HEK293T (cell line): ENCODE measurements around the gene LGR5.
"Not testable (repeated sequence)": the region's sequence is repeated elsewhere in the genome, so short reads cannot be mapped to it uniquely, and the experiment has no call there.

Source experiments
- CTCF ChIA-PET: fragments of 350-600 bp; formaldehyde crosslinking; extraction: SDS; loops from one replicate; lab custom pipeline; 2021; ENCODE audit warnings: antibody characterized with exemption, inconsistent platforms; lab: Yijun Ruan, JAX
- POLR2A ChIA-PET: fragments of 350-600 bp; formaldehyde crosslinking; extraction: SDS; loops from one replicate; lab custom pipeline; 2020; ENCODE audit warnings: antibody characterized with exemption, inconsistent platforms; lab: Yijun Ruan, JAX
- DNase-seq: peaks from one replicate; pipeline ENCODE4 v3.0.0; 2012; ENCODE audit warnings: mixed read lengths; ENCODE audit errors: extremely low spot score
- ARNT ChIP-seq: fragments of 450-650 bp; IDR thresholded peaks from 2 replicates; pipeline ENCODE4 v1.6.1; 2017; ENCODE audit warnings: mild to moderate bottlenecking
- BHLHE40 ChIP-seq: fragments of 450-650 bp; IDR thresholded peaks from 2 replicates; pipeline ENCODE4 v1.6.1; 2016; ENCODE audit warnings: mild to moderate bottlenecking, moderate library complexity, borderline replicate concordance
- CTBP1 ChIP-seq: fragments of 450-650 bp; IDR thresholded peaks from 2 replicates; pipeline ENCODE4 v1.6.1; 2016; ENCODE audit warnings: borderline replicate concordance
- ELF4 ChIP-seq: fragments of 450-650 bp; IDR thresholded peaks from 2 replicates; pipeline ENCODE4 v1.6.1; 2017; ENCODE audit warnings: antibody characterized with exemption
- FOXA1 ChIP-seq: fragments of 450-650 bp; IDR thresholded peaks from 2 replicates; pipeline ENCODE4 v1.6.1; 2016; ENCODE audit warnings: mild to moderate bottlenecking
- FOXK2 ChIP-seq: fragments of 450-650 bp; IDR thresholded peaks from 2 replicates; pipeline ENCODE4 v1.6.1; 2016; ENCODE audit warnings: mild to moderate bottlenecking
- FOXM1 ChIP-seq: fragments of 450-650 bp; IDR thresholded peaks from 2 replicates; pipeline ENCODE4 v1.6.1; 2017; ENCODE audit warnings: mild to moderate bottlenecking, borderline replicate concordance
- HDGF ChIP-seq: fragments of 450-650 bp; IDR thresholded peaks from 2 replicates; pipeline ENCODE4 v1.6.1; 2017; ENCODE audit warnings: antibody characterized with exemption, borderline replicate concordance
- L3MBTL2 ChIP-seq: fragments of 450-650 bp; conservative IDR thresholded peaks from 2 replicates; pipeline ENCODE4 v1.6.1; 2016; ENCODE audit warnings: mild to moderate bottlenecking
- LEF1 ChIP-seq: fragments of 450-650 bp; IDR thresholded peaks from 2 replicates; pipeline ENCODE4 v1.6.1; 2017; ENCODE audit warnings: mild to moderate bottlenecking, borderline replicate concordance
- NFRKB ChIP-seq: fragments of 450-650 bp; IDR thresholded peaks from 2 replicates; pipeline ENCODE4 v1.6.1; 2016; ENCODE audit warnings: mild to moderate bottlenecking, moderate library complexity
- SP1 ChIP-seq: fragments of 450-650 bp; IDR thresholded peaks from 2 replicates; pipeline ENCODE4 v1.6.1; 2017
- SUZ12 ChIP-seq: fragments of 450-650 bp; IDR thresholded peaks from 2 replicates; pipeline ENCODE4 v1.6.1; 2016; ENCODE audit warnings: mild to moderate bottlenecking
- TARDBP ChIP-seq: fragments of 450-650 bp; IDR thresholded peaks from 2 replicates; pipeline ENCODE4 v1.6.1; 2016
- ZNF384 ChIP-seq: fragments of 450-650 bp; IDR thresholded peaks from 2 replicates; pipeline ENCODE4 v1.6.1; 2016
- TF ChIP-seq, protein P1 (sequence below): fragments of 450-650 bp; IDR thresholded peaks from 2 replicates; pipeline ENCODE4 v1.6.1; 2016

The LGR5 gene

DNA sequence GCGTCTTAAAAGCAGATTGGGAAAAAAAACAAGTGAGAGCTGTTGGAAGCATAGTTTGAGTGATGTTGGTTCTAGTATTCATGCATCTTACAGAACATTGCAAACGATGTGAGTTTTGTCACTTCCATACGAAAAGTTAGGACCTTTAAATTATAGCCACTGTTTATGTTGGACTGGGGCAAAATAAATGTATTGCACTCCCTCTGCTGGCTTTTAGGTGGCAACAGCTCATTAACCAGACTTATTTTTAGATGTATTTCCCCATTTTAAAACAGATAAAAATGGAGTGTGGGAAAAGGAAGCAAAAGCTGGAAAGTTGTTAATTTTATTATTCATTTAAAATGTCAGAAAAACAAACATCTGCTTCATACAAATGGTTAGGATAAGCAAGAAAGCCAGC lies 111.9 kb downstream of the LGR5 start:
- ChIA-PET POLR2A (no interaction called here), CTCF (interaction anchor here (0.6 to 2.4 kb wide), 6 partner anchors 9 to 599 kb away, joined by 3 to 10 read pairs (median 3); no protein-coding TSS in a partner anchor)
- TF ChIP-seq SUZ12 = no peak
- no peak for TF ChIP-seq TARDBP
- TF ChIP-seq FOXA1 = no peak
- TF ChIP-seq FOXM1 = no peak
- no peak for TF ChIP-seq FOXK2
- TF ChIP-seq ZNF384 = no peak
- no peak for TF ChIP-seq HDGF
- TF ChIP-seq ARNT = no peak
- peak; percentile 14 for DNase-seq

DNA sequence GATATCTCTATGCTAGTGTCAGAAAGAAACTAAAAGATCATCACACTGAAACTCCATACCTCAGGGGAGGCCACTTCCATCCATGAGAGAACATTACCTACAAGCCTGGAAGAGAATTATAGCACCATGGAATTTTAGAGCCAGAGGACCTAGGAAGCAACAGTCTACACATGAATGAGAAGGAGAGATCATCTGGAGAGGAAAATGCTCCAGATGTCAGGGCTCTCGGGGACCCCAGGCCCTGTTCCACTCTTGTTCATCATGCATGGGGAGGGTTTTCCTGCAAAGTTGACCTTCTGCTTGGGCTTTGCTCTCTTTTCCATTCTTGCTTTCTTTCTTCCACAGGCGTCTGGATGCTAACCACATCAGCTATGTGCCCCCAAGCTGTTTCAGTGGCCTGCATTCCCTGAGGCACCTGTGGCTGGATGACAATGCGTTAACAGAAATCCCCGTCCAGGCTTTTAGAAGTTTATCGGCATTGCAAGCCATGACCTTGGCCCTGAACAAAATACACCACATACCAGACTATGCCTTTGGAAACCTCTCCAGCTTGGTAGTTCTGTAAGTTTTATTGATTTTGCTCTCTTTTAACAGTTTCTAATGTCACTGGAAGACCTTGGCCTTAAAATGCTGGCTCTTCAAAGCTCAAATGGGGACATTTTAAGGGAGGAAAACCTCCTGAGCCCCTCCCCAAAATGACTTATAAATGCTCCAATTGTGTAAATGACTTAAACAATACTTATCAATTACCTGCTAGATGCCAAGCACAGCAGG lies 113.3 kb downstream of the LGR5 start:
- ChIA-PET POLR2A (no interaction called here), CTCF (no interaction called here)
- TF ChIP-seq CTBP1 = no peak
- no peak for TF ChIP-seq FOXK2
- no peak for TF ChIP-seq FOXA1
- TF ChIP-seq FOXM1 = no peak
- no peak for TF ChIP-seq LEF1
- no peak for TF ChIP-seq HDGF
- no peak for TF ChIP-seq ZNF384
- no peak for TF ChIP-seq NFRKB
- no peak for TF ChIP-seq SP1
- TF ChIP-seq ARNT = no peak
- TF ChIP-seq SUZ12 = no peak
- no peak for TF ChIP-seq BHLHE40
- TF ChIP-seq ELF4 = no peak
- no peak for TF ChIP-seq TARDBP
- TF ChIP-seq, protein P1, sequence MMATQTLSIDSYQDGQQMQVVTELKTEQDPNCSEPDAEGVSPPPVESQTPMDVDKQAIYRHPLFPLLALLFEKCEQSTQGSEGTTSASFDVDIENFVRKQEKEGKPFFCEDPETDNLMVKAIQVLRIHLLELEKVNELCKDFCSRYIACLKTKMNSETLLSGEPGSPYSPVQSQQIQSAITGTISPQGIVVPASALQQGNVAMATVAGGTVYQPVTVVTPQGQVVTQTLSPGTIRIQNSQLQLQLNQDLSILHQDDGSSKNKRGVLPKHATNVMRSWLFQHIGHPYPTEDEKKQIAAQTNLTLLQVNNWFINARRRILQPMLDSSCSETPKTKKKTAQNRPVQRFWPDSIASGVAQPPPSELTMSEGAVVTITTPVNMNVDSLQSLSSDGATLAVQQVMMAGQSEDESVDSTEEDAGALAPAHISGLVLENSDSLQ = no peak
- TF ChIP-seq L3MBTL2 = no peak
- DNase-seq = no peak

DNA sequence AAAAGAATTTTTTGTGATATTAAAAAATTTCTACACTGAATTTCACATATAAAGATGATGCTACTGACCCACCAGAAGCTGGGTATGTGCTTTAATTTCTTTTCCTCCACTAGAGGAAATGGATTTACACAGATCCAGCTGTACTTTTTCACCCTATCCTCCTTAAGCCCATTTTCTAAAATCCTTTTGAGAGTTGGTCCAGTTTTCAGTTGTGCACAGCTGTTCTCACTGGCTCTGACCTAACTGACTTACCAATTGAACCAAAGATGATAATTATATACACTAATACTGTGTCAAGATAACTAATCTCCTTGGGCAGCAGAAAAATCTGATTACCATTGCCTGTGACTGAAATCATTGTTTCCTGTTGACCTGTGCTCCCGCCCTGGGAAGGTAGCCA lies 115.6 kb downstream of the LGR5 start:
- ChIA-PET CTCF (no interaction called here), POLR2A (no interaction called here)
- DNase-seq = no peak
- TF ChIP-seq BHLHE40 (no peak), NFRKB (no peak), FOXK2 (no peak), SUZ12 (no peak), FOXM1 (no peak), ELF4 (no peak), ARNT (no peak), L3MBTL2 (no peak), FOXA1 (no peak), CTBP1 (no peak), LEF1 (no peak), TARDBP (no peak), ZNF384 (no peak), SP1 (no peak), HDGF (no peak)
- TF ChIP-seq, protein P1 = no peak

DNA sequence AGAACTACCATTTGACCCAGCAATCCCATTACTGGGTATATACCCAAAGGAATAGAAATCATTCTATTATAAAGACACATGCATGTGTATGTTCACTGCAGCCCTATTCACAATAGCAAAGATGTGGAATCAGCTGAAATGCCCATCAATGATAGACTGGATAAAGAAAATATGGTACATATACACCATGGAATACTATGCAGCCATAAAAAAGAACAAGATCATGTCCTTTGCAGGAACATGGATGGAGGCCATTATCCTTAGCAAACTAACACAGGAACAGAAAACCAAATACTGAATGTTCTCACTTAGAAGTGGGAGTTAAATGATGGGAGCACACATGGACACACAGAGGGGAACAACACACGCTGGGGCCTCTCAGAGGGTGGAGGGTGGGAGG lies 116.2 kb downstream of the LGR5 start:
- POLR2A ChIA-PET = not testable (repeated sequence)
- CTCF ChIA-PET = interaction anchor here (1.2 kb wide), 1 partner anchor 10 kb away, joined by 4 read pairs; no protein-coding TSS in a partner anchor

DNA sequence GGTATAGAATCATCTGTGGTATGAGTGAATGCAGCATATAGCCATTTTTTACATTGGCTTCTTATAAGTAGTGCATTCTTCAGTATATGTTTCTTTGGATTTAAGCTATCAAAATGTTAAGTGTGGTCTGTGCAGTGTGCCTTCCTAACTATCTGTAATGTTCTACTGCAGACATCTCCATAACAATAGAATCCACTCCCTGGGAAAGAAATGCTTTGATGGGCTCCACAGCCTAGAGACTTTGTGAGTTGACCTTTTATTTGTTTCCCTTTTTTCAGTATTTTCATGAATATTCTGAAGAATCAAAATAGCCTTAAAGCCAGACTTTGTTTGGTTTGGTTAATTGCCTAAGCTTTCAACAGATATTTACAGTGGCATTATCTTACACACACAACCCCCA lies 116.8 kb downstream of the LGR5 start:
- CTCF ChIA-PET = interaction anchor here (1.2 kb wide), 1 partner anchor 9 kb away, joined by 4 read pairs; no protein-coding TSS in a partner anchor
- no peak for TF ChIP-seq FOXK2
- no peak for TF ChIP-seq L3MBTL2
- TF ChIP-seq BHLHE40 = no peak
- TF ChIP-seq LEF1 = no peak
- no peak for TF ChIP-seq NFRKB
- TF ChIP-seq SUZ12 = no peak
- no peak for TF ChIP-seq ZNF384
- no peak for TF ChIP-seq TARDBP
- POLR2A ChIA-PET = no interaction called here

More for the DNA sequence above, 116.2 kb downstream of the LGR5 start:
- not testable (repeated sequence) for DNase-seq

DNA sequence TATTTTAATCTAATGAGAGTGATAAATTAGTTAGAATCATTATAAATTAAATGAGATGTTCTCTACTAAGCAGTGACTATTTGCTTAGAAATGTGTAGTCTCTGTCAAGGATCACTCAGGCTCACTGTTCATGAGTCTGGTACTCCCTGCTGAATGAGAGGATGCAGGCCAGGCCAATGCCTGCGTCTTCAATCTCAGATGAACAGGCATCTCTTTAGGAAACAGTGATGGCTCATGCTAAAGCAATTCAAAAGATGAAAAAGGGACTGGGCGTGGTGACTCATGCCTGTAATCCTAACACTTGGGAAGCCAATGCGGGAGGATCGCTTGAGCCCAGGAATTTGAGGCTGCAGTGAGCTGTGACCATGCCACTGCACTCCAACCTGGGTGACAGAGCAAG lies 117.3 kb downstream of the LGR5 start:
- no peak for DNase-seq
- ChIA-PET CTCF (interaction anchor here (1.2 kb wide), 1 partner anchor 9 kb away, joined by 4 read pairs; no protein-coding TSS in a partner anchor), POLR2A (no interaction called here)
- TF ChIP-seq FOXA1 (no peak), SP1 (no peak), TARDBP (no peak), FOXK2 (no peak), NFRKB (no peak), BHLHE40 (no peak), FOXM1 (no peak), CTBP1 (no peak), HDGF (no peak), ZNF384 (no peak), ELF4 (no peak), SUZ12 (no peak), L3MBTL2 (no peak), LEF1 (no peak), ARNT (no peak)
- TF ChIP-seq, protein P1 = no peak

More for the DNA sequence above, 116.8 kb downstream of the LGR5 start:
- DNase-seq = no peak

DNA sequence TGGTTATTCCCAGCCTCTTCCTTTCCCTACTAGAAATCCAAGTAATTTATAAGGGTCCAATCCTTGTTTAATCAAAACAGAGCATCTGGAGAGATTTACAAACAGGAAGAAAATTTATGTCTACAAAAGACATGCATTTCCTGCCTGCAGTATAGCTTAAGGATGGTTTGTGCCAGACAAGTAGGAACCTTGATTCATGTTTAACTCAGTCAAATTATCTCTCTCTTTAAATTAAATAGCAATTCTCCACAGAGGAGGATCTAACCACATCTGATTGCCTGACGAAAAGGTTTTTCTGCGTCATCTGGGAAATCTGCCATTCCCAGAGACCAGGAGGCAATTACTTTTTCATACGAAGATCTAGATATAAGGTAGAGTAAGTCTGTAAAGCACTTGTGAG lies 118.8 kb downstream of the LGR5 start:
- ChIA-PET CTCF (no interaction called here), POLR2A (no interaction called here)
- DNase-seq = no peak
- TF ChIP-seq FOXM1 = no peak
- TF ChIP-seq SP1 = no peak
- no peak for TF ChIP-seq CTBP1
- TF ChIP-seq NFRKB = no peak
- TF ChIP-seq ARNT = no peak
- no peak for TF ChIP-seq BHLHE40
- TF ChIP-seq TARDBP = no peak
- TF ChIP-seq HDGF = no peak
- no peak for TF ChIP-seq L3MBTL2
- no peak for TF ChIP-seq FOXA1
- no peak for TF ChIP-seq LEF1
- TF ChIP-seq SUZ12 = no peak
- TF ChIP-seq, protein P1 = no peak
- no peak for TF ChIP-seq FOXK2
- TF ChIP-seq ELF4 = no peak
- TF ChIP-seq ZNF384 = no peak
